Spleen (tissue), 11 donors: ENCODE measurements around the gene SLC35F3. TPM values are rescaled to one million over a fixed set of nuclear protein-coding genes. Genes with fewer than 3 reads are reported as not detected.

ENCODE experiments used
- DNase-seq: peaks from one replicate; pipeline ENCODE4 v3.0.0-alpha.2; 2020
- H3K27ac ChIP-seq, 8 donors: fragments of 200-600 bp; sonication (generic) in 7 of 8; 1 replicate in 4 of 8; 2 replicates in 4 of 8; pipeline versions ENCODE4 v1.5.0 to v1.8.0; 2016 to 2021; ENCODE audit warnings: inconsistent platforms in 4 of 8, mild to moderate bottlenecking in 4 of 8, moderate library complexity in 1 of 8
- H3K27me3 ChIP-seq, 7 donors: fragments of 200-600 bp; sonication (generic) in 6 of 7; replicated peaks in 1 of 7; 1 replicate in 4 of 7; 2 replicates in 3 of 7; pipeline versions ENCODE4 v1.5.0 to v1.8.0; 2016 to 2021; ENCODE audit warnings: inconsistent platforms in 3 of 7, mild to moderate bottlenecking in 1 of 7
- H3K36me3 ChIP-seq, 6 donors: fragments of 200-600 bp; sonication (generic) in 5 of 6; 1 replicate in 4 of 6; 2 replicates in 2 of 6; pipeline versions ENCODE4 v1.5.0 to v1.8.0; 2016 to 2021; ENCODE audit warnings: inconsistent platforms in 2 of 6
- H3K4me1 ChIP-seq, 6 donors: fragments of 200-600 bp; sonication (generic) in 5 of 6; 1 replicate in 3 of 6; 2 replicates in 3 of 6; pipeline versions ENCODE4 v1.5.0 to v1.8.0; 2016 to 2021; ENCODE audit warnings: inconsistent platforms in 3 of 6
- H3K4me3 ChIP-seq, 8 donors: fragments of 200-600 bp; sonication (generic) in 7 of 8; 1 replicate in 4 of 8; 2 replicates in 4 of 8; pipeline versions ENCODE4 v1.5.0 to v1.8.0; 2016 to 2021; ENCODE audit warnings: inconsistent platforms in 4 of 8, mild to moderate bottlenecking in 4 of 8, moderate library complexity in 2 of 8
- H3K9me3 ChIP-seq, 8 donors: fragments of 200-600 bp; sonication (generic) in 7 of 8; 1 replicate in 4 of 8; 2 replicates in 4 of 8; pipeline versions ENCODE4 v1.5.0 to v1.8.0; 2016 to 2021; ENCODE audit warnings: inconsistent platforms in 4 of 8
- CTCF ChIP-seq, 11 experiments: fragments of 200-600 bp in 7 of 11; fragments of 450-650 bp in 4 of 11; sonication (generic) in 4 of 11; IDR thresholded peaks in 8 of 11; conservative IDR thresholded peaks in 3 of 11; 1 replicate in 7 of 11; 2 replicates in 4 of 11; pipeline versions ENCODE4 v1.4.0 to v1.8.0; 2016 to 2021; ENCODE audit warnings: antibody characterized with exemption in 11 of 11, inconsistent platforms in 4 of 11, mild to moderate bottlenecking in 1 of 11
- POLR2A ChIP-seq, 3 donors: fragments of 450-650 bp; IDR thresholded peaks; one replicate each; pipeline ENCODE4 v1.5.1; 2017; ENCODE audit warnings: antibody characterized with exemption in 3 of 3, mild to moderate bottlenecking in 1 of 3
- POLR2AphosphoS5 ChIP-seq, 3 donors: sonication (generic); formaldehyde crosslinking; IDR thresholded peaks; one replicate each; pipeline ENCODE4 v1.5.1; 2017; ENCODE audit warnings: antibody characterized with exemption in 3 of 3
- WGBS, 5 donors: extraction: QIAGEN DNeasy Blood & Tissue Kit in 3 of 5; methylation state at CpG; one replicate each; pipeline versions ENCODE4 v1.1.5 to v1.1.7; 2013 to 2018; 5-methylcytosine and 5-hydroxymethylcytosine counted together
- intact Hi-C: fragments of 100-400 bp; cut with DNase I; formaldehyde crosslinking; loops from one replicate; pipeline ENCODE4 v1.15.0; 2023; ENCODE audit warnings: low total_unique reads
- polyA plus RNA-seq, 3 donors: library from polyadenylated mRNA; stranded (reverse); fragments of 200-250 nt; gene quantifications; one replicate each; pipeline ENCODE4 v1.2.1, GENCODE V29; 2013
- total RNA-seq, 7 donors: library from RNA; depleted of rRNA in 3 of 7; stranded (reverse); fragments of >200 nt in 3 of 7; fragmentation: NEBNext Ultra II Directional in 4 of 7; extraction: Animal tissue kit (Norgen Biotek cat#: 25700) in 4 of 7; gene quantifications; one replicate each; pipeline versions ENCODE4 v1.1.0 to v1.2.1, GENCODE V29; 2016 to 2021
- donor health status: healthy with polysubstance abuse.
- donor health status: DM: no; HTN: no; CAD: no; lungs with moderate emphysema.
- donor health status: DM: no; HTN: no; CAD: no.
- donor health status: Bipolar disorder and iron deficiency.
- donor health status: healthy.
- donor health status: DM: no; HTN: no; CAD: no.
- donor health status: DM: yes; HTN: yes; CAD: no.

The SLC35F3 gene
- total and polyA plus RNA-seq, 10 donors, result 0.03 to 0.44 (median 0.11) TPM; not detected in 5

- H3K27ac ChIP-seq, result no peak overlapping the region
- H3K36me3 ChIP-seq, result no peaks in the 10 kb centered on the region
- intact Hi-C loops, result no loop called here
- TF ChIP-seq CTCF (IDR thresholded peaks at IDR 0.05 in 8 of 11, conservative IDR thresholded peaks at IDR 0.05 in 3 of 11), result peak in 5 of 11 experiments; percentile 14 to 42 (median 38)
- no peak for TF ChIP-seq POLR2A (IDR thresholded peaks at IDR 0.05)
- TF ChIP-seq POLR2AphosphoS5 (IDR thresholded peaks at IDR 0.05), result no peak
- no peaks in the 10 kb centered on the region for H3K9me3 ChIP-seq
- peaks cover 0 to 17% (median 7%) of the 10 kb centered on the region in 6 donors for H3K4me1 ChIP-seq
- WGBS, 5 donors, result 20 to 39% (median 29%) methylated on average over 11 to 13 of the region's 13 CpGs
- peaks cover 0 to 53% (median 8%) of the 10 kb centered on the region in 7 donors for H3K27me3 ChIP-seq
- no peak overlapping the region for H3K4me3 ChIP-seq
- peak; percentile 87 for DNase-seq
These were observed 418.5 kb downstream of the SLC35F3 start for GRCh38 chr1:234322979-234323378.

- TF ChIP-seq POLR2A (IDR thresholded peaks at IDR 0.05) (no peak), CTCF (IDR thresholded peaks at IDR 0.05 in 8 of 11, conservative IDR thresholded peaks at IDR 0.05 in 3 of 11) (no peak), POLR2AphosphoS5 (IDR thresholded peaks at IDR 0.05) (no peak)
- intact Hi-C loops, result no loop called here
- WGBS, 5 donors, result 82 to 91% (median 83%) methylated on average over 6 of the region's 6 CpGs
- Histone ChIP-seq H3K27ac (no peak overlapping the region), H3K4me3 (no peak overlapping the region), H3K27me3 (peaks cover 0 to 36% (median 12%) of the 10 kb centered on the region in 7 donors), H3K9me3 (no peaks in the 10 kb centered on the region), H3K4me1 (peaks cover 0 to 19% (median 7%) of the 10 kb centered on the region in 6 donors), H3K36me3 (no peaks in the 10 kb centered on the region)
- peak; percentile 52 for DNase-seq
These were observed 420.3 kb downstream of the SLC35F3 start for GRCh38 chr1:234324821-234325220.

GRCh38 chr1:234325878-234326496 lies 421.5 kb downstream of the SLC35F3 start:
- DNase-seq, result no peak
- peak overlapping the region in 4 of 8 donors; percentile 25 to 73 (median 42) for H3K27ac ChIP-seq
- peak overlapping the region in 7 of 8 donors; percentile 15 to 48 (median 36) for H3K4me3 ChIP-seq
- TF ChIP-seq POLR2A (IDR thresholded peaks at IDR 0.05), result no peak
- TF ChIP-seq POLR2AphosphoS5 (IDR thresholded peaks at IDR 0.05), result no peak
- no peak for TF ChIP-seq CTCF (IDR thresholded peaks at IDR 0.05 in 8 of 11, conservative IDR thresholded peaks at IDR 0.05 in 3 of 11)
- H3K27me3 ChIP-seq, result peaks cover 0 to 34% (median 12%) of the 10 kb centered on the region in 7 donors
- intact Hi-C loops, result no loop called here
- WGBS, 5 donors, result 40 to 73% (median 47%) methylated on average over 7 of the region's 7 CpGs
- no peaks in the 10 kb centered on the region for H3K36me3 ChIP-seq
- H3K9me3 ChIP-seq, result no peaks in the 10 kb centered on the region
- H3K4me1 ChIP-seq, result peaks cover 0 to 28% (median 8%) of the 10 kb centered on the region in 6 donors

GRCh38 chr1:234326497-234327366 lies 422.3 kb downstream of the SLC35F3 start:
- H3K27ac ChIP-seq, result peak overlapping the region in 4 of 8 donors; percentile 25 to 73 (median 42)
- H3K9me3 ChIP-seq, result no peaks in the 10 kb centered on the region
- DNase-seq, result no peak
- 20 to 30% (median 24%) methylated on average over 20 of the region's 20 CpGs for WGBS, 5 donors
- peaks cover 0 to 26% (median 12%) of the 10 kb centered on the region in 7 donors for H3K27me3 ChIP-seq
- peak overlapping the region; percentile 15 to 48 (median 35) for H3K4me3 ChIP-seq
- H3K36me3 ChIP-seq, result no peaks in the 10 kb centered on the region
- H3K4me1 ChIP-seq, result peaks cover 0 to 33% (median 8%) of the 10 kb centered on the region in 6 donors
- intact Hi-C loops, result no loop called here
- TF ChIP-seq CTCF (IDR thresholded peaks at IDR 0.05 in 8 of 11, conservative IDR thresholded peaks at IDR 0.05 in 3 of 11), result peak; percentile 34 to 80 (median 71)
- no peak for TF ChIP-seq POLR2AphosphoS5 (IDR thresholded peaks at IDR 0.05)
